Mononuclear cell (primary cell): ENCODE results near the gene PRR29. TPM values are rescaled to one million over a fixed set of nuclear protein-coding genes. Genes with fewer than 3 reads are reported as not detected.

Experiments used
- H3K27me3 ChIP-seq: 2 replicates; pipeline ENCODE4 v1.6.0; 2011; ENCODE audit warnings: low read length, control low read depth; ENCODE audit not compliant: insufficient read depth
- H3K4me1 ChIP-seq: 2 replicates; pipeline ENCODE4 v1.5.1; 2011; ENCODE audit warnings: mild to moderate bottlenecking, low read length, control low read depth; ENCODE audit not compliant: insufficient read depth
- H3K4me3 ChIP-seq: 2 replicates; pipeline ENCODE4 v1.5.1; 2011; ENCODE audit warnings: mild to moderate bottlenecking, low read length, moderate library complexity
- H3K9me3 ChIP-seq: 2 replicates; pipeline ENCODE4 v1.5.1; 2011; ENCODE audit warnings: low read depth, mild to moderate bottlenecking, control low read depth, low read length
- total RNA-seq: library from RNA; depleted of rRNA; stranded (reverse); fragments of >200 nt; gene quantifications from one replicate; pipeline ENCODE4 v1.2.3, GENCODE V29; 2012

The PRR29 gene
- total RNA-seq, 1 donor: 0.21 TPM

- H3K9me3 ChIP-seq: no peaks in the 10 kb centered on the region
- H3K4me1 ChIP-seq: peaks cover 42% of the 10 kb centered on the region
- H3K27me3 ChIP-seq: no peaks in the 10 kb centered on the region
- no peak overlapping the region for H3K4me3 ChIP-seq
Observed at GRCh38 chr17:63985387-63986140, 12.6 kb upstream of the PRR29 start.

- peaks cover 45% of the 10 kb centered on the region for H3K4me1 ChIP-seq
- no peak overlapping the region for H3K4me3 ChIP-seq
- no peaks in the 10 kb centered on the region for H3K27me3 ChIP-seq
- no peaks in the 10 kb centered on the region for H3K9me3 ChIP-seq
Observed at GRCh38 chr17:63986821-63987220, 11.3 kb upstream of the PRR29 start.

GRCh38 chr17:63987221-63988126, 10.7 kb upstream of the PRR29 start:
- Histone ChIP-seq H3K9me3 (no peaks in the 10 kb centered on the region), H3K4me1 (peaks cover 45% of the 10 kb centered on the region), H3K27me3 (no peaks in the 10 kb centered on the region), H3K4me3 (no peak overlapping the region)

- H3K27me3 ChIP-seq: no peaks in the 10 kb centered on the region
- H3K4me1 ChIP-seq: peaks cover 47% of the 10 kb centered on the region
- no peaks in the 10 kb centered on the region for H3K9me3 ChIP-seq
- H3K4me3 ChIP-seq: no peak overlapping the region
Observed at GRCh38 chr17:63988127-63988478, 10.0 kb upstream of the PRR29 start.

- no peak overlapping the region for H3K4me3 ChIP-seq
- H3K9me3 ChIP-seq: no peaks in the 10 kb centered on the region
- H3K27me3 ChIP-seq: no peaks in the 10 kb centered on the region
- H3K4me1 ChIP-seq: peaks cover 45% of the 10 kb centered on the region
Observed at GRCh38 chr17:63988741-63989621, 9.2 kb upstream of the PRR29 start.

- Histone ChIP-seq H3K9me3 (no peaks in the 10 kb centered on the region), H3K4me3 (no peak overlapping the region), H3K27me3 (no peaks in the 10 kb centered on the region), H3K4me1 (peaks cover 38% of the 10 kb centered on the region)
Observed at GRCh38 chr17:63989622-63990345, 8.4 kb upstream of the PRR29 start.

GRCh38 chr17:63991611-63992010, 6.5 kb upstream of the PRR29 start:
- Histone ChIP-seq H3K4me3 (no peak overlapping the region), H3K27me3 (no peaks in the 10 kb centered on the region), H3K9me3 (no peaks in the 10 kb centered on the region), H3K4me1 (peaks cover 25% of the 10 kb centered on the region)

GRCh38 chr17:63993368-63993985, 4.7 kb upstream of the PRR29 start:
- Histone ChIP-seq H3K9me3 (no peaks in the 10 kb centered on the region), H3K4me3 (no peak overlapping the region), H3K27me3 (peaks cover 8% of the 10 kb centered on the region), H3K4me1 (peaks cover 37% of the 10 kb centered on the region)

GRCh38 chr17:63995626-63996025, 2.5 kb upstream of the PRR29 start:
- H3K9me3 ChIP-seq: no peaks in the 10 kb centered on the region
- peaks cover 8% of the 10 kb centered on the region for H3K27me3 ChIP-seq
- H3K4me1 ChIP-seq: peaks cover 43% of the 10 kb centered on the region

GRCh38 chr17:63996430-63997182, 1.5 kb upstream of the PRR29 start:
- Histone ChIP-seq H3K4me3 (no peak overlapping the region), H3K9me3 (no peaks in the 10 kb centered on the region), H3K27me3 (peaks cover 8% of the 10 kb centered on the region), H3K4me1 (peaks cover 49% of the 10 kb centered on the region)

More at GRCh38 chr17:63995626-63996025, 2.5 kb upstream of the PRR29 start:
- H3K4me3 ChIP-seq: no peak overlapping the region

GRCh38 chr17:63997341-63998048, 656 bp upstream of the PRR29 start:
- peak overlapping the region; percentile 48 for H3K4me3 ChIP-seq
- H3K27me3 ChIP-seq: peaks cover 8% of the 10 kb centered on the region
- peaks cover 56% of the 10 kb centered on the region for H3K4me1 ChIP-seq
- no peaks in the 10 kb centered on the region for H3K9me3 ChIP-seq

- H3K9me3 ChIP-seq: no peaks in the 10 kb centered on the region
- H3K4me3 ChIP-seq: peak overlapping the region; percentile 48
- peaks cover 45% of the 10 kb centered on the region for H3K4me1 ChIP-seq
Observed at GRCh38 chr17:63998721-63999679, 849 bp downstream of the PRR29 start.

More at GRCh38 chr17:63998721-63999679, 849 bp downstream of the PRR29 start:
- peaks cover 8% of the 10 kb centered on the region for H3K27me3 ChIP-seq
